Immature natural killer cell (primary cell): ENCODE data around the gene FBRSL1. TPM values are rescaled to one million over a fixed set of nuclear protein-coding genes. Genes with fewer than 3 reads are reported as not detected.
A peak's percentile ranks its signal among the peaks of the same experiment; 100 is the strongest.

ENCODE experiments used
- DNase-seq, 3 donors: peaks; one replicate each; pipeline ENCODE4 v3.0.0; 2022; ENCODE audit warnings: mixed read lengths in 1 of 3
- H3K27ac Mint-ChIP-seq, 6 donors: one replicate each; pipeline ENCODE4 v1.8.0; 2020; ENCODE audit warnings: mixed read lengths in 6 of 6, mild to moderate bottlenecking in 5 of 6, inconsistent platforms in 4 of 6, moderate library complexity in 3 of 6
- H3K27me3 Mint-ChIP-seq, 3 donors: one replicate each; pipeline ENCODE4 v1.8.0; 2020 to 2021; ENCODE audit warnings: low read depth in 3 of 3, mild to moderate bottlenecking in 3 of 3, mixed read lengths in 3 of 3, moderate library complexity in 3 of 3, inconsistent platforms in 1 of 3
- H3K36me3 Mint-ChIP-seq, 3 donors: one replicate each; pipeline ENCODE4 v1.8.0; 2020; ENCODE audit warnings: mixed read lengths in 3 of 3, inconsistent platforms in 2 of 3, mild to moderate bottlenecking in 2 of 3
- H3K4me1 Mint-ChIP-seq, 2 donors: one replicate each; pipeline ENCODE4 v1.8.0; 2020; ENCODE audit warnings: inconsistent platforms in 2 of 2, mild to moderate bottlenecking in 2 of 2, mixed read lengths in 2 of 2, moderate library complexity in 1 of 2
- H3K4me3 Mint-ChIP-seq, 5 donors: one replicate each; pipeline ENCODE4 v1.8.0; 2020; ENCODE audit warnings: mild to moderate bottlenecking in 5 of 5, mixed read lengths in 5 of 5, inconsistent platforms in 3 of 5, moderate library complexity in 3 of 5
- H3K9me3 Mint-ChIP-seq, 6 donors: one replicate each; pipeline ENCODE4 v1.8.0; 2020; ENCODE audit warnings: mild to moderate bottlenecking in 6 of 6, mixed read lengths in 6 of 6, inconsistent platforms in 4 of 6, moderate library complexity in 3 of 6
- polyA plus RNA-seq, 3 donors: library from polyadenylated mRNA; unstranded; fragments of 300-500 nt; fragmentation: Illumina TruSeq; gene quantifications; one replicate each; pipeline ENCODE4 v1.2.3, GENCODE V29; 2021

FBRSL1 gene
- polyA plus RNA-seq, 3 donors from 2014 or later: 0.54 to 0.63 TPM; not detected in 1

DNA sequence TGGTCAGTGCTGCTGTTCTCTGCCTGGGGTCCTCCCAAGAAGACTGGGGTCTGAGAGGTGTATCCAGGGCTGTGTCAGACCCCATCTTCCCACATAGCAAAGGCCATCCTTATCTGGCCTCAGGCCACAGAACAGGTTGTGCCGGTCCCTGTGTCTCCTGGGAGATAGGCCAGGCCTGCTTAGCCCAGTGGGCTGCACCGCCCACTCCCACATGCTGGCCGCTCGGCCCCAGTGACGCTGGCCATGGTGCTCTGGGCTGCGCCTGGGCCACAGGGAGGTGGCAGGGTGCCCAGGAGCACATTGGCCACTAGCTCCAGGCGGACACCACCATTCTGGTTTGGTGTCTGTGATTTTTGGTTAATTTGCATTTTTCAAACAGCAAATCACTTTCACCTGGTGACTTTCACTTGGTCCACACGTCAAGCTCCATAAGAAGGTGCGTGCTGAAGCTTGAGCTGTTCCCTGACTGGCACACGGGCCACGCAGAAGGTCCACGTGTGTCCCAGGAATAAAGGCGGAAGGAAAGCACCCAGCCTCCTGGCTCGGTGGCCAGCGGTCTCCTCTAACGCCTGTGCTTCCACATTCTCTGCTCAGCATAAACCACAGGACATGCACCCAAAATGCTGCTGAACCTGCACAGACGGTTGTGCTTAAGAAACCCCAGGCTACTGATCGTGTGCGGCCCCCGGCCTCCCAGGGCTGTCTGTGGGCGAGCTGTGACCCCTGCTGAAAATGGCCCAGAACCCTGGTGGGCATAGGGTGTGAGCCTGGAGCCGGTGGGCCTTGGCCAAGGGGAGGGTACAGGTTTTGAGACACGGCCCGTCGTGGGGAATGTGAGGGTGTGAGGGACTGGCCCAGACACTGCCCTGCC lies 4.6 kb downstream of the FBRSL1 start:
- DNase-seq: no peak
- H3K27ac Mint-ChIP-seq: peak overlapping the region in 1 of 6 donors; percentile 76
- peak overlapping the region in 2 of 5 donors; percentile 33 to 46 for H3K4me3 Mint-ChIP-seq
- peaks cover 46 to 50% of the 10 kb centered on the region in 2 donors for H3K4me1 Mint-ChIP-seq
- no peaks in the 10 kb centered on the region for H3K9me3 Mint-ChIP-seq
- H3K36me3 Mint-ChIP-seq: no peaks in the 10 kb centered on the region
- peaks cover 6 to 15% (median 6%) of the 10 kb centered on the region in 3 donors for H3K27me3 Mint-ChIP-seq

DNA sequence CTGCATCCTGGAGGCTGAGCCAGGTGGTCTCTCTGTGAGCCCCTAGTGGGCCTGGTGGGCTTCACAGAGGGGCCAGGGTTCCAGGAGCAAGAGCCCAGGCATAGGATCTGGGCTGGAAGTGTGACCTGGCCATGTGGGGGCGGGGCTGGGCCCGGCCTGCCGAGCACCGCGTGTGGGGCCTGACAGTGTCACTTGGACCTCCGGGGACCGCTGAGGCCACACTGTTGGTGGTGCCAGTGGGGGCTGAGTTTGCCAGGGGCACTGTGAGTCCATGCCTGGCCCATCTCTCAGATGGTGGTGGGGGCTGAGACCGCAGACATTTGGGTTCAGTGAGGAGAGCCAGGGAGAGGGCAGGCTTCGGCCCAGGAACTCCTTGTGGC lies 5.2 kb downstream of the FBRSL1 start:
- DNase-seq: no peak
- Mint-ChIP-seq H3K27ac (no peak overlapping the region), H3K27me3 (peaks cover 6 to 15% (median 8%) of the 10 kb centered on the region in 3 donors), H3K9me3 (no peaks in the 10 kb centered on the region), H3K4me1 (peaks cover 48 to 50% of the 10 kb centered on the region in 2 donors), H3K4me3 (no peak overlapping the region), H3K36me3 (no peaks in the 10 kb centered on the region)

DNA sequence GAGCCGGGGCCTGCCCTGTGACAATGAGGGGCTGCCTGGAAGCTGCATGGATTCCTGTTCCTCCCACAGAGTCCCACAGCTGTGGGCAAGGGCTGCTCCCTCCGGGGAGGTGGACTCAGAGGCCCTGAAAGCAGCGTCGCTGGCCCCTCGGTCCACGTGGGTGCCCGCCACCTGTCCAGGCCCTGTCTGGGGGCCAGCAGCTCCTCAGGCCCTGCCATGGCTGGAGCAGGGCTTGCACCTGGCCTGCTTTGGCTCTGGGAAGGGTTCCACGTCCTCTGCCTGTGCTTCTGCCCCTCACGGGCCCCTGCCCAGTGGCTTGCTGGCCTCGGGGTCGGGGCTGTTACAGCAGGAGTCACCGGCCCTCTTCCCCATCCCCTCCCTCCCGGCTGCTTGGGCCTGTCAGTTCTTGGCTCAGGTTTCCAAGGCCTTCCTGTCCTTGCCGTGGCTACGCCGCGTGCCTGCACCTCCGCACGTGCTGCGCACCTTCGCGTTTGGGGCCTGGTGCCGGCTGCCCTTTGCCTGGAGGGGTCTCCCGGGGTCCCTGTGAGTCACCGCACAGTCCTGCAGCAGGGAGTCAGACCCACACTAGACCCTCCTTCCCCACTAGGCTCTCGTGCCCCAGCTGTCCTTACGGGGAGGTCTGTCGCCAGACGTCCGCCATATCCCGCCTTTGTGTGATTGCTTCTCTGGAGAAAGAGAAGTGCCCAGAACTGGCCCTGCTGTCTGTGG lies 5.8 kb downstream of the FBRSL1 start:
- DNase-seq: no peak
- H3K27me3 Mint-ChIP-seq: peaks cover 6 to 15% (median 8%) of the 10 kb centered on the region in 3 donors
- no peaks in the 10 kb centered on the region for H3K36me3 Mint-ChIP-seq
- peak overlapping the region in 1 of 6 donors; percentile 64 for H3K27ac Mint-ChIP-seq
- H3K9me3 Mint-ChIP-seq: no peaks in the 10 kb centered on the region
- H3K4me3 Mint-ChIP-seq: peak overlapping the region in 1 of 5 donors; percentile 21
- peaks cover 50 to 51% of the 10 kb centered on the region in 2 donors for H3K4me1 Mint-ChIP-seq

DNA sequence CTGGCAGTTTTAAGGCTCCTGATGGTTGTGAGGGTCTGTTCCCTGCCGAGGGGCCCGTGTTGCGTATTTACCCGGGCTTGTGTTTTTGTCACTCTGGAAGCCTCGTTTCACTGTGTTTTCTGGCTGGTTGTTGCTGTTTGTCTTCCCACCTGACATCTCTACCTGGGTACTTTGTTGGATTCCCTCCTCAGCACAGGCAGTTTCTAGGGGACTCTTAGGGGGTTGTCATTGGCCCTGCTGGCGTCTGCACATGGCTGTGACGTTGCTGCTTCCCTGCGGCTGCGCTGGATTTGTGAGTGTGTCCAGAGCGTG lies 6.4 kb downstream of the FBRSL1 start:
- Mint-ChIP-seq H3K27ac (peak overlapping the region in 1 of 6 donors; percentile 64), H3K4me1 (peaks cover 46 to 47% of the 10 kb centered on the region in 2 donors), H3K27me3 (peaks cover 4 to 15% (median 6%) of the 10 kb centered on the region in 3 donors)

DNA sequence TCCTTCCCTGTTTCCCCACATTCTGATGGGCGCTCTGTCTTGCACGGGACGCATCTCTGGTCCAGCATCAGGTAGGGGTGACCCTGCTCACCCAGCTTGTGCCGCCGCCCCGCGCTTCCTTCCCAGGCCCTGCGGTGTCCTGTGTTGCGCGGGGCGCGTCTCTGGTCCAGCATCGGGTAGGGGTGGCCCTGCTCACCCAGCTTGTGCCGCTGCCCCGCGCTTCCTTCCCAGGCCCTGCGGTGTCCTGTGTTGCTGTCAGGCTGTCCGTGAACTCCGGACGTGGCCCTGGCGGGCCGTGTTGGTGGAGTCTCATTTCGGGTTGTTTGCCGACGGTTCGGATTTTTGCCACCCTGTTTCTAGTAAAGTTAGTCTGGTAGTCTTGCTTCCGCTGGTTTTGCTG lies 6.8 kb downstream of the FBRSL1 start:
- Mint-ChIP-seq H3K36me3 (no peaks in the 10 kb centered on the region), H3K27me3 (peaks cover 2 to 13% (median 6%) of the 10 kb centered on the region in 3 donors), H3K27ac (peak overlapping the region in 1 of 6 donors; percentile 66), H3K9me3 (no peaks in the 10 kb centered on the region), H3K4me1 (peaks cover 43 to 44% of the 10 kb centered on the region in 2 donors), H3K4me3 (peak overlapping the region in 1 of 5 donors; percentile 25)
- no peak for DNase-seq

More for the DNA sequence above, 6.4 kb downstream of the FBRSL1 start:
- H3K36me3 Mint-ChIP-seq: no peaks in the 10 kb centered on the region
- H3K4me3 Mint-ChIP-seq: peak overlapping the region in 1 of 5 donors; percentile 21
- no peak for DNase-seq
- H3K9me3 Mint-ChIP-seq: no peaks in the 10 kb centered on the region

DNA sequence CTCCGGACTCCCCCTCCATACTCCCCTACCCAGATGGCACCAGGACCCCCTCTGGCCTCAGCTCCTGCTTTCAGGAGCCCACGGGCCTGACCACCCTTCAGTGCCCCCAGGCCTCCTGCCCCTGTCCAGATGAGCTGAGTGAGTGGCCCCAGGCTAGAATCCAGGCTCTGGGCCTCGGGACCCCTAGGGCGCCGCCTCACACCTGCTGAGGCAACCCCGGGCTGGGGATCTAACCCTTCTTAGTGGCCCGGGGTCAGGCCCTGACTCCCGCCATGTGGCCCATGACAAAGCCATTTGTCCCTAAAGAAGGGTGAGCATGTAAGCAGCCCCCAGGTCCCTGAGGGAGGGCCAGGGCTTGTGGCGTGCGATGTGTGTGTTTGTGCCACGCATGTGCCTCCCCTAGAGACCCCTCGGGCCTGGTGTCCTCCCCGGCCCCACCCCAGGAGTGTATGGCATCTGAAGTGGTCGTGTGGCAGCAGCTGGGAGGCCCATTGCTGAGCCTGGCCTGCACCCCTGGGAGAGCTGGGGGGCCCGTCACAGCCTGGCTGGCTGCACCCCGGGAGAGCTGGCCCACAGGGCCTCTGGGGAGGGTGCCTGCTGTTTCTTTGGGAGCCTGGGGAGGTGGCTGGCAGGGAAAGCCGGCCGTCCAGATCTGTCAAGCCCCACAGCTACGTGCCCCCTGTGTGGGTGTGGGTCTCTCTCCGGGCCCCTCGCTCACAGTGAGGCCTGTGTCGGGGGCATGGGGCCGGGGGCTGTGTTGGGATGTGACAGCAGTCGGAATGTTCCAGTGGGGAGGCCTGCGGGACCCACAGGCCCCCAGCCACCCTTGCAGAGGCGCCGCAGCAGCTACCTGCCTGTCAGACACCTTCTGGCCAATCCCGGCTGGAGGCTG lies 7.8 kb downstream of the FBRSL1 start:
- peaks cover 37 to 38% of the 10 kb centered on the region in 2 donors for H3K4me1 Mint-ChIP-seq
- peaks cover 2 to 9% (median 6%) of the 10 kb centered on the region in 3 donors for H3K27me3 Mint-ChIP-seq
- DNase-seq: no peak
- no peak overlapping the region for H3K27ac Mint-ChIP-seq
- H3K36me3 Mint-ChIP-seq: no peaks in the 10 kb centered on the region
- H3K9me3 Mint-ChIP-seq: no peaks in the 10 kb centered on the region
- H3K4me3 Mint-ChIP-seq: no peak overlapping the region

DNA sequence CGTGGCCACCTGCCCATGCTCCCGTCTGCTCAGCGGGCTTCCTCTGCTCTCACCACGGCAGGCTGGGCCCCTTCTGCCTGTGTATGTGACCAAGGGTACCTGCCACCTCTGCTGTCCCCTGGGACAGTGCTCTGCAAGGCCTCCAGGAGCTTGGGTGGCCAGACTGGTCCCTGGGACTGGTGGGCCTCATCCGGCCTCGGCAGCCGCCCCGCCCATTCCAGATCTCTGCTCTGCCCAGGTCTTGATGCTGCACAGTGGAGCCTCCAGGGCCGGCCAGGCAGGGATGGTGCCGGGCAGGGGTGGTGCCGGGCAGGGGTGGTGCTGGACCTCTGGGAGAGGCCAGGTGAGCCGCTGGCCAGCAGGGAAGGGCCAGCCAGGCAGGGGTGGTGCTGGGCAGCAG lies 9.0 kb downstream of the FBRSL1 start:
- H3K27ac Mint-ChIP-seq: no peak overlapping the region
- H3K4me1 Mint-ChIP-seq: peaks cover 35 to 38% of the 10 kb centered on the region in 2 donors
- no peak for DNase-seq
- no peaks in the 10 kb centered on the region for H3K9me3 Mint-ChIP-seq
- H3K4me3 Mint-ChIP-seq: no peak overlapping the region
- H3K27me3 Mint-ChIP-seq: peaks cover 2 to 7% (median 6%) of the 10 kb centered on the region in 3 donors
- H3K36me3 Mint-ChIP-seq: no peaks in the 10 kb centered on the region

DNA sequence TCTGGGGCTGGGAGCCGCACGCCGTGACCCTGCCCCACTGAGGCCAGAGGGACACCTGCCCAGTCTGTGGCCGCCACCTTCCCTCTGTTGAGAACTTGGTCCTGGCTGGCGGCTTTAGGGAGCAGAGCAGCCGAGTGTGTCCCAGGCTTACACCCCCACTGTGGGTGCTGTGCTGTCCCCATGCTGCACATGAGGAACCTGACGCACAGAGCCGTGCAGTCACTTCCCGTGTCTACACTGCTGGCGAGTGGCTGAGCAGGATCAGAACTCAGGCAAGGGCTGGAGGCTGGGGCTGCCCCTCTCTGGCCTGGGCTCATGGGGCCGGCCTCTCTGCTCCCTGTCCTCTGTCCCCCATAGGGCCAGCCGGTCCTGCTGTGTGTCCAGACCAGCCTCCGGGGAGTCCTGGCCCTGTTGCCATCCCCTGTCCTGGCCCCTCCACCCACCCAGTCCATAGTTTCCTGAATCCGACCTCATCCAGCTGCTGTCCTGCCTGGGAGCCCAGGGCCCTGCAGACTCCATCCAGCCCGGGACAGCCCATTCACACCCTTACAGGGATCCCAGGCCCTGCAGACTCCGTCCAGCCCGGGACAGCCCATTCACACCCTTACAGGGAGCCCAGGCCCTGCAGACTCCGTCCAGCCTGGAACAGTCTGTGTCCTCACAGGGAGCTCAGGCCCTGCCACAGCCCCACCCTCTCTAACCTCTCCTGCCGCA lies 10.3 kb downstream of the FBRSL1 start:
- Mint-ChIP-seq H3K36me3 (no peaks in the 10 kb centered on the region), H3K4me3 (no peak overlapping the region), H3K27ac (no peak overlapping the region), H3K27me3 (peaks cover 3 to 7% (median 3%) of the 10 kb centered on the region in 3 donors), H3K4me1 (peaks cover 36 to 38% of the 10 kb centered on the region in 2 donors), H3K9me3 (no peaks in the 10 kb centered on the region)
- no peak for DNase-seq

DNA sequence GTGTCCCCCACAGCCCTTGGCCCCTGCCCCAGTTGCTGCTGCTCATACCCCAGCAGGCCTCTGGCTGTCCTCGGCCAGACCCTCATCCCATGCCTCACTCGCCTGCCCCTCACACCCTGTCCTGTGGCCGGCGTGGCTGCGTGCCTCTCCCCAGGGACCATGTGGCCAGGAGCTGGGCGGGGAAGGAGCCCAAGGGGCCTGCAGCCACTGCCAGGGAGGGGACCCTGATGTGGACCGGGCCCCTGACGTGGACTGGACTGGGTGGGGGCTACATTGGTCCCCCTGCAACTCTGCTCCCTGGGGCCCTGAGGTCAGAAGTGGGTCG lies 10.9 kb downstream of the FBRSL1 start:
- no peaks in the 10 kb centered on the region for H3K36me3 Mint-ChIP-seq
- no peak for DNase-seq
- H3K27me3 Mint-ChIP-seq: peaks cover 3 to 7% (median 4%) of the 10 kb centered on the region in 3 donors
- H3K27ac Mint-ChIP-seq: no peak overlapping the region
- no peaks in the 10 kb centered on the region for H3K9me3 Mint-ChIP-seq
- no peak overlapping the region for H3K4me3 Mint-ChIP-seq
- peaks cover 40 to 43% of the 10 kb centered on the region in 2 donors for H3K4me1 Mint-ChIP-seq

DNA sequence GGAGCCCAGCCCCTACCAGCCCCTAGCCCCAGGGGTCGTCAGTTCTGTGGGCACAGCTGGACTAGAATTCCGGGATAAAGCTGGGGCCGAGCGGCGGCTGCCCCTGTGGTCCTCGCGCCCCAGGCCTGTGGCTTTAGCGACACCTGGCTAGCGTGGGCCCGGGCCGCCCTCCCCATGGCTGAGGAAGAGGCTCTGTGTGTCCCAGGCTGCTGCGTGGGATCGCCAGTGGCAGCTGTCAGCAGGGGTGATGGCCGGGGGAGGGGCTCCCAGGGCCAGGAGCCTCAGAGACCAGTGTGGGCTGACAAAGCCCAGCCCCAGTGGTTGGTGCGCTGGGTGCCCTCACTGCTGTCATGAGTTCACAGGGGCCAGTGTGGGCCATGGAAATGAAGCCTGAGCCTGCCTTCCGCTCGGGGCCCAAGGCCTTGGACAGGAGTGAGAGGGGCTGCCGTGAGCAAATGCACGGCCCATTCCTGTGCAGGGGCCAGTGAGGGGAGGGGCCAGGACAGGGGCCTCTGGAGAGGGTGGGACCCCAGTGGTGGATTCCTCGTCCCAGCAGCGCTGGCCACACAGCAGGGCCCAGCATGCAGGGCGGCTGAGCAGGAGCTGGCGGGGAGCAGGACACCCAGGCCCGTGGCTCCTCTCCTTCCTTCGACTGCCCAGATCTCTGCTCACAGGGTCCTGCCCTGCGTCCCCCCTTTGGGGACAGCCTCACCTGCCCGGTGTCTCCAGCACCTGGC lies 11.4 kb downstream of the FBRSL1 start:
- Mint-ChIP-seq H3K36me3 (no peaks in the 10 kb centered on the region), H3K9me3 (no peaks in the 10 kb centered on the region), H3K27me3 (peaks cover 3 to 12% (median 5%) of the 10 kb centered on the region in 3 donors), H3K4me3 (no peak overlapping the region), H3K4me1 (peaks cover 42 to 44% of the 10 kb centered on the region in 2 donors), H3K27ac (peak overlapping the region in 3 of 6 donors; percentile 32 to 81 (median 51))
- DNase-seq: no peak

DNA sequence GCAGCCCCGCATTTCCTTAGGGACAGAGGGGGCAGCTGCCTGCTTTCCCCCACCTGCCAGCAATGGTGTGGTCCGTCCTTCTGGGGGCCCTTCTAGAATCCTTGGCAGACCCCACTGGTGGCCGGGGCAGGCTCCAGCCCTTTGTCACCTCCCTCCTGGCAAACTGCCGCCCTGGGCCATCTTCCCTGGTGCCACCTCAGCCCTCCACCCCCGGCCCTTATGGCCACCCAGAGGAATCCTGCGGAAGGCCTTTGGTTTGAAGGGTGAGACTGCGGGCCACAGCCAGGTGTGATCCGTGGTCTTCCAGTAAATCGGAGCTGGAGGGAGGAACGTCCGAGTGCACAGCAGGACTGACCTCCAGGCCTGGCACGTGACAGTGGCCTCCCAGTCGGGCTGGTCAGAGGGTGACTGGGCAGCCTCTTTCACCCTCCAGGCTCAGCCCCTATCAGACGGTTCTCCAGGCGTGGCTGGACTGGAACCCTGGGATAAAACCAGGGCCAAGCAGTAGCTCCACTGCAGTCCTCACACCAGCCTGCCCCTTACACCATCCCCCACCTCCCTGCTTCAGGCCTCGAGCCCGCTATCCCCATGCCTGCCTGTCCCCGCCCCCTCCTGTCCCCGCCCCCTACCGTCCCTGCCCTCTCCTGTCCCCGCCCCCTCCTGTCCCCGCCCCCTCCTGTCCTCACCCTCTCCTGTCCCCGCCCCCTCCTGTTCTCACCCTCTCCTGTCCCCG lies 12.4 kb downstream of the FBRSL1 start:
- peak overlapping the region in 2 of 6 donors; percentile 32 to 51 for H3K27ac Mint-ChIP-seq
- H3K4me3 Mint-ChIP-seq: no peak overlapping the region
- peaks cover 0 to 14% (median 7%) of the 10 kb centered on the region in 3 donors for H3K27me3 Mint-ChIP-seq
- no peaks in the 10 kb centered on the region for H3K9me3 Mint-ChIP-seq
- no peaks in the 10 kb centered on the region for H3K36me3 Mint-ChIP-seq
- peaks cover 45 to 46% of the 10 kb centered on the region in 2 donors for H3K4me1 Mint-ChIP-seq
- no peak for DNase-seq

DNA sequence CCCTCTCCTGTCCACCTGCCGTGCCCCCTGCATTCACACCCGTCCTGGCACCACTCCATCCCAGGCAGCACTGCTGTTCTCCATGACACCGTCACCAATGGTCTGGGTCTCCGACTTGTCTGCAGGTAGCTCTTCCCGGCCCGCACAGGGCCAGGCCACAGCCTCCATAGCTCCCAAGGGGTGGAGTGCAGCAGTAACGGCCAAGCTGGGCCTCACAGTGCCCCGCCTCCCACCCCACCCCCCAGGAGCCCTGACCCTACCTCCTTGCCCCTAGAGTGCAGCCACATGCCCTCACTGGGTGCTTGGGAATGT lies 12.9 kb downstream of the FBRSL1 start:
- peaks cover 46 to 50% of the 10 kb centered on the region in 2 donors for H3K4me1 Mint-ChIP-seq
- no peak for DNase-seq
- no peaks in the 10 kb centered on the region for H3K9me3 Mint-ChIP-seq
- H3K36me3 Mint-ChIP-seq: no peaks in the 10 kb centered on the region
- H3K27ac Mint-ChIP-seq: no peak overlapping the region
- peaks cover 0 to 11% (median 7%) of the 10 kb centered on the region in 3 donors for H3K27me3 Mint-ChIP-seq
- H3K4me3 Mint-ChIP-seq: no peak overlapping the region
